ENCODE data around the gene CA12.

The CA12 gene

DNA sequence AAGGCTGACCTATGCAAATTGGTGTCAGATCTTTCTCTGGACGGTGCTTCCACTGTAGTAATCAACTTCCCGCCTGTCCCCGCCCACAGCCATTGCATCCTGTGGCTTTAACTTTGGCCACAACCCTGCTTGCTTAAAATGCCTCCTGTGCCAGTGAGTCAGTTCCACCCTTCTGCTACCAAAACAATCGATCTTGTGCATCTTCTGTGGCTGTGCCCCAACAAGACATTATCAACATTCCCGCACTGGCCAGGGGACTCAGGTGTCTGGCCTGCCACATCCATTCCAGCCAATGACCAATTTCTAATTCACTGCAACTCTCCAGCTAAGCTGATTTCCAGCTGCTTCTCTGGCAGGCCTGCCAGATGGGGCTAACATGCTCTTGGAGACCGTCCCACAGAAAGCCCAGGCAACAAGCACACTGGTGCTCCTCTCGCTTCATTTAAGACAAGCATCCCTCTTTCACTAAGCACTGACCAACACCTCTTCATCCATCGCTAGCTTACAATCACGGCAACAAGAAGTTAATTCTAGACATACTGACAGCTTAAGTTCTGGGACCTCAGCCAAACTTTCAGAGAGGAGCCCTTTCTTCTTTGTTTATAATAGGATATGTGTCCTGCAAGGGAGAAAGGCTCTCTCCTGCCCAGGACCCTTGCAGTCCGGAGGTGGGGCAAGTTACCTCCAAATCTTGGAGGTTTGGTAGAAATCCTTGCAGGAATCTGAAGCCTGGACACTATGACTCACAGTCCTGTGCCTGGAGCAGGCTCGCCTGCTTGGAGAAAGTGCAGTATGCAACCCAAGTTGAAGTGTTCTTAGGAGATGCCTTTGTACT lies 6.7 kb downstream of the CA12 start:
- peak; percentile 49 for DNase-seq

DNA sequence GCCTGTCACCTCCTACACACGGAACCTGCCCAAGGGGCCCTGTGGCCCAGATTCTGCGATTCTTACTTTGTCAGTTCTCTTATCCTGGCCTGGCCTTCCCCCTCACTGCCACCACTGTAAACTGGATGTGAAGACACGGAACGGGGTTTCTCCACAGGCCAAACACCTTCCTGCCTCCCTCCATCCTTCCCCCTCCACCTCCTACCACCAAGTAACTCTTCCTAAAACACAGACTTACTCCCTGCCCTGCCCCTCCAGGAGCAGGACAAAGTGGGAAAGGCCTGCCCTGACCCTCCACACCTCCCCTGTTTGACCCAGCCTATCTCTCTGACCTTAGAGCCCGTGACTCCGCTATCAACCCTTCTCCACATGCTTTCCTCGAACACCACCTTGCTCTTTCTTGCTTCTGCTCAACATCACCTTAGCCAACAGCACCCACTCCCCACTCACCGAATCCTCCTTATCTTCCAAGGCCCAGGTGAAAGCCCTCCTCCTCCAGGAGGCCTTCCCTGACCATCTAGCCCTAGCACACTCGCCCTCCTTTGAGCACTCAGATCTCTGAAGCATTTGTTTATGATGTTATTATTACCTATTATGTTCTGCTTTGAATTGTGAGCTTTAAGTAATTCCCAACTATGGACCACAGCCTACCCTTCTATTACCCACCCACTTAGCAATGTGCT lies 7.6 kb downstream of the CA12 start:
- no peak for DNase-seq

DNA sequence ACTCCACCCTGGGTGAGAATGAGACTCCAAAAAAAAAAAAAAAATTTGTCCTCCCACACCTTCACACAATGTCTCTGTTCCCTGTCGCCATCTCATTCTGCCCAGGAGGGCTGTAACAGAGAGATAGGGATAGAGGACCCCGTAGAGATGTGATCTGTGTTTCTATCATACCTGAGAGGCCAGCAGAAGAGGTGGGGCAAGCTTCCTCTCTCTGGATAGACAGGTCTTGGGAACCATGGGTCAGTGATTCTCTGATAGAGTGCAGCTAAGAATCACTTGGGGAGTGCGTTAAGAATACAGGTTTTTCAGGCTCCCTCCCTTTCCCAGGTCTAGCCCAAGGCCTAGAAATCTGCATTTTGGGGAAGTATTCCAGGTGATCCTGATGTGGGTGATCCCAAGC lies 8.3 kb downstream of the CA12 start:
- DNase-seq = no peak

DNA sequence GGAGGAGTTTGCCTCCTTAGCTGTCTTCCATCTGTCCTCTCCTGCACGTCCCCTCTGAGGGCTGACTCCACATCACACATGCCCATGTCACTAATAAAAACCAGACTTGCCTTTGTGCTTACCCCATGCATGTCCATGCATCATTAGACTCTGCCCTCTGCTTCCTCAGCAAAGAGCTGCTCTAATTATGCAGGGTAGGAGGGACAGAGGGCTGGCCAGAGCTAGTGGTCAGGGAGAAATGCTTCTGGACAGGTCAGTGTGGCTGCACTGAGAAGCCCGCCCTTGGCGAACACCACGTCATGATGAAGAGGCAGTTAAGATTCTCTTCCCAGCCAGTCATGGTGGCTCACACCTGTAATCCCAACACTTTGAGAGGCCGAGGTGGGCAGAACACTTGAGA lies 8.9 kb downstream of the CA12 start:
- DNase-seq = no peak

DNA sequence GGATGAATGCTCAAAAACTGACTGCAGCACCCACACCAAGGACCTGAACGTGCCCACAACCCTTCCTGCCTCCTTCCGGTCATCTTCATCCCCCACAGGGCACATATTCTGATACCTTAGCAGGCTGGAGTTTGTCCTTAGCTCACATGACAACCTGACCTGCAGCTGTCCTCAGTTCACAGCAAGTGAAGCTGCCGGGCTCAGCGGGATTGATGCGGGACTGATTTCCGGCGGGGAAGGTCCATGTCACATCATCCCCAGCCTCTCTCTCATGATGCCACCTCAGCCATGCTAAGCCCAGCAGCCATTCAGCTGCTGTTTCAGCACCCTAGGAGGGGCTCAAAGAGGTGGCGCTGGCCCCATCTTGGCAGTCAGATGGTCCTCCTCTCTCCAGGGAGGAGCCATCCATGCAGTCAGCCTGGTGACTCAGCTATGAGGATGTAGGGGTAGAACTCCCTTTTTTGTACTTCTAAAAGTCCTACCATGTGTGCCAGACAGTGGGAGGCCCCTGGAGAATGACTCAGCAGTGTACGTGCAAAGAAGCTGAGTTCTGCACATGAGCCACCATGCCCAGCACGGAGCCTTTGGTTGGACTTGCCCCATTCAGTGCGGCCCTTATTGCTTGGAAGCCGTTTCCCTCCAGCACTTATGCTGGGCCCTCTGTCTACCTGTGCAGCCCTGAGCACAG lies 9.5 kb downstream of the CA12 start:
- DNase-seq = peak; percentile 70

DNA sequence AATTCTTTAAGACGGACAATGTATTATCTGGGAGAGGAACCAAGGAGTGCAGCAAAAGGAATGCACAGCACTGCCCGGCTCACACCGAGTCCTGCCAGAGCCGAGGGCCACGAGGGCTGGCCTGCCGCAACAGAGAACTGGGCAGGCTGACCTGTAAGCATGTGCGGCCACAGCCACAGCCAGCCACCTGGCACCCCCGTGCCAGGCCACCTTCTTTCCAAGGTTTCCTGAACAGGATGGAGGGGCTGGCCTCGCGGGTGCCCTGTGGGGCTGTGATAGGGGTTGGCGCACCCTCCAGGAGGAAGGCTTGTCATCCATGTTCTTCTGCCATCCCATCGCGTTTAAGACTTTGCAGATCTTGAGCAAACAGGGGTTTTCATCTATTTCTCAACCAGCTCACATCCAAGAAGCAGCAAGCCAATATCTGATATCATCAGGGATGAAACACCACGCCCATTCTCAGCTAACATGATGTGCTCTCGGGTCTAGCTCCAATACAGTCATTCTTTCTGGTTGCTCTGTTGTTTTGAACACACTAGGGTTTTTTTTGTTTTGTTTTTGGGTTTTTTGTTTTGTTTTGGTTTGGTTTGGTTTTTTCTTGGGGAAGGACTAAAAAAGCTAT lies 10.2 kb downstream of the CA12 start:
- no peak for DNase-seq

DNA sequence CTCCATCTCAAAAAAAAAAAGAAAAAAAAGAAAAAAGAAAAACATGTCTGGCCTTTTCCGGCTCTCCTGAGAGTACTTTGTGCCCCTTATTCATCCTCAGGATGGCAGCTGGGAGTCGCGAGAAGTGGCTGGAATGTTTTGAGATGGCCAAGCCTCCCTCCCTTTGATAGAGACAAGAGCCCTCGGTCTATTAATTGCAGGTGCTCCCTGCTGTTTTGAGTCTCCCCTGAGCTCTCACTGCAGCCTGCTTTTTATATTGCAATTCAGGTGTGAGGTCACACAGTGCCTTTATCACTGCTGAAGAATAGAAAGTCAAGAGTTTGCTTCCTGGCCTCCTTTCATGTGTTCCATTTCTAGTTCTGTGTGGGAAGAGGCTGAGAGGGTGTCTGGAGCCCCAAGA lies 10.9 kb downstream of the CA12 start:
- DNase-seq = no peak

DNA sequence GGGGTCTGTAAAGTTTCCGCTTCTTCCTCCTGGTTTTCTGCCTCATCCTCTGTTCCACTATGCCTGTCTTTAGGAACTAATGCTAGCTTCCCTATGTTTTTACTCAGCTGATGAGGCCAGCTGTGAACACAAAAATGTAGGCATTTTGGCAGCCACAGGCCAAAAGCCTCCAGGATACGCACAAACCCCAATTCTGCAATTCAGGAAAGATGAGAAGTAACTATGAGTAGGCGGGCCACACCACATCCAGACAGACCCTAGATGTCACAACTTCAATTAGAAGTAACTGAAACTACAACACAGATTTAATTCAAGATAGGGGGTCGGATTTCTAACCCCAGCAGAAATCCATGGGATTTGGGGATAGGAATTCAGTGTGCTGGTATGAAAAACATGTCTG lies 11.9 kb downstream of the CA12 start:
- DNase-seq = no peak

DNA sequence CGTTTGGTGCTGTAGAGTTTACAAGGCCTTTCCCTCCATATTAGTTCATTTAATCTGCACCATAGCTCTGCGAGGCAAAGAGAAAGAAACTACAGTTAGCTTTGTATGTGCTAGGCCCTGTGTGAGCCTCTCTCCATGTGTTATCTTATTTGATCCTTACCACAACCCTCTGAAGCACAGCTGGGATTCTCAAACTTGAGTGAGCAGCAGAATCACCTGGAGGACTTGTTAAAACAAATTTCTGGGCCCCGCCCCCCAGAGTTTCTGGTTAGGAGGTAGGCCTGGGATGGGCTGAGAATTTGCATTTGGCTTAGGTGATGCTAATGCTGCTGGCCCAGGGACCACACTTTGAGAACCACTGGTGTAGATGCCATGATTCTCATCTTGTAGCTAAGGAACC lies 12.3 kb downstream of the CA12 start:
- DNase-seq = no peak

DNA sequence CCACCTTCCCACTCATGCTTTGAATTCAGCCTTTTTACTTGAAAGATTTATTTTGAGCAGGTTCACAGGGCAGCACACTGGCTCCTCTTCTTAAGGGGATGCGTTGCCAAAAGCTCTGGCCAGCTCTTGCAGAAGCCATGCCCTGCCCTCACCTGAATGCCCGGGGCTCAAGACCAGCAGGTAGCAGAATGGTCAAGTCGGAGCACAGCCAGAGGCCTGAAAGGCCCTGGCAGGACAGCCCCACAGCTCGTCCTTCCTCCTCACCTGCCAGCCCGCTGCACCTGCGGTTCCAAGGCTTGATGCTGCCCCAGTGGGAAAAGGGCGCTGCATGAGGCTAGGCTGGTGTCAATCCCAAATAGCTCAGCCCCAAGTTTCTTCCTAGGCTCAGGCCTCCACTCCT lies 13.1 kb downstream of the CA12 start:
- no peak for DNase-seq

DNA sequence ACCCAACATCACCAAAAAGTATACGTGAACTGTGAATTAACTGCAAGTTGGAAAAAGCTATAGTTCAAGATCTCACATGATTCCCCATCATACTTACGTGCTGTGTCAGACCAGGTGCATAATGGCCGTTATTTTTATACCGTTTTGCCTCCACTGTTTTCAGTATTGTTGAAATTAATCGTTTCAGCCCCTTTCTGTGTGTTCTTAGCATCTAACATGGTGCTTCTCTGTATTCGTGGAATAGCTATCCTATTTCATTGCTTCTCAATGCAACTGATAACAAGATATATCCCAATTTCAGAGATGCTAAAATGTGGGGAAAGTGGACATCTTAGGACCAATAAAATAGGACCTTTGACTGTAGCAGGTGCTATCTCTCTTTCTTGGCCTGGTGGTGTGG lies 13.7 kb downstream of the CA12 start:
- DNase-seq = no peak

DNA sequence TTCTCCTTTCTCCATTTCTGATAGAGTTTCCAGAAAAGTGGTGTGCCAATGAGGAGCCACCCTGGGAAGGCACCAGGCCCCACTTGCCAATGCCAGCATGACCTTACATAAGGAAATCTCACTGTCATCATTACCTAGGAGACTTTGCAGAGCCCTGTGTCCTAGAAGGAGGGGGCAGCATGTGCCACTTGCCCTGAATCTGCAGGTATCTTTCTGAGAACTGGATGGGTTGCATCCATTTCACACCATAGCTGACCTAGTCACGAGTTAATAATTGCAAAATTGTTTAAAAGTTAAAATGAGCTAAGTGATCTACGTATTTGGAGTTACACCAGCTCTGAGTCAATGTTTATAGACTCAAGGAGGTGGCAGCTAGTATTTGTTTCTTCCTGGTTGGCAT lies 14.3 kb downstream of the CA12 start:
- no peak for DNase-seq

DNA sequence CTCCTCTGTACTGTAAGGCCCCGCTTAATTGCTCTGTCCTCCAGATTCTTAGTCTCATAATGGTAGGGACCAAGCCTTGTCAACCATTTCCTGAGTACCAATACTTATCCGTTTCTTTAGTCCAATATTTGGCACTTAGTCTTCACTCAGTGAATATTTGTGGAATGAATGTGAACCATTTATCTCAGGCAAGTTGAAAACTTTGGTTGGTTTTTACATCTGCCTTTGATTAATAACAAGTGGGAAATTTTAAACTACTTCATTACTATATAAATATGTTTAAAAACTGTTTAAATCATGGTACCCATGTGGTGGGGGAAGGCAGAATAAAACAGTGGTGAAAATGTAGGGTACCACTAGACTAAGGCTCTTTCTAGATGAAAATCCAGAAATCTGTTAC lies 15.2 kb downstream of the CA12 start:
- no peak for DNase-seq

DNA sequence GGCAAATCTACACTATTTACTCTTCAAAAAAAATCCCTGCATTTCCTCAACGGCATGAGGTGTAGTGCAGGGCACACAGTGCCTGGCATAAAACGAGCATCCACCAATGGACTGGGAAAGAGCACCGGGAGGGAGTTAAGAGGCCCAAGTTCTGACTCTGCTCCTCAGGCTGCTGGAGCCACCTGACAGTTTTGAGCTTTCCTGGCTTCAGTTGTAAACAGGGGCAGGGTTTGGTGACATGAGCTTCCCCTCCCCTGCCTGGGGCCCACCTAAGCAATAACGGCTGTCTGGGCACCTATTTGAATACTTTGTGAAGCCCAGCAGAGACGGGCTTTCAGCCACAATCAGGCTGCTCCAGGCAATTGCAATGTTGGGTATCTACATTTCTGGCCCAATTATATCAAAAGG lies 16.4 kb downstream of the CA12 start:
- no peak for DNase-seq

DNA sequence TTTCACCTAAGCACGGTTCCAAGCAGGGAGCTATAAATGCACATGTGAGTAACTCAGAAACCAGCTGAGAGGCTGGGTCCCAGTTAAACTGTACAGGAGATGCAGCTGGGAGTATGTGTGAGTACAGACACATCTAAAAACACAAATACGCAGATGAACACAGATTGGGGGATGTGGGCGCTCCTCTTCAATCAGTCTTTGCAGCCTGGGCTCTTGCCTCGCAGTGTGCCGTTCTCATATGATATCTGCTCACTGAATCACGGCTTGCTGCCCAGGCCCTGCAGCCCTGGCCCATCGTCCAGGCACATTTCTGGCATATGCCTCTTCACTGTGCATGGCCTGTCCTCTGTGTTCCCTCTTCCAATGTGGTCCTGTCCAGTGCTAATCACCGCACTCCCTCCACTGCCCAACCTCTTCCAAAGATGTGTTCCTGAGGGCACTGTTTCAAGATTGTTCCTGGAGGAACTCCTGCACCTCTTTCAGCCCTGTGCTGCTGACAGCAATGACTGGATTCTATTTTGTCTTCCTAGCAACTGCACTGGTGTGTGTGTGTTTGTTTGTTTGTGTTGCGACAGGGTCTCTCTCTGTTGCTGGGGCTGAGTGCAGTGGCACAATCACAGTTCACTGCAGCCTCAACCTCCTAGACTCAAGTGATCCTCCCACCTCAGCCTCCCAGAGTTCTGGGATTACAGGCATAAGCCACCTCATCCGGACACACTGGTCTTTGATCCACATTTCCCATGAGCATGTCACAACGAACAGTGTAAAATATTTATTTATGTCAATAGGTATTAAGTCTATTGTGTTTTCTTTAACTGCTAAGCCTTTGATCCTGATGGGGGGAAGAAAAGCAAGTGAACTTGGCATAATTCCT lies 17.0 kb downstream of the CA12 start:
- DNase-seq = no peak

DNA sequence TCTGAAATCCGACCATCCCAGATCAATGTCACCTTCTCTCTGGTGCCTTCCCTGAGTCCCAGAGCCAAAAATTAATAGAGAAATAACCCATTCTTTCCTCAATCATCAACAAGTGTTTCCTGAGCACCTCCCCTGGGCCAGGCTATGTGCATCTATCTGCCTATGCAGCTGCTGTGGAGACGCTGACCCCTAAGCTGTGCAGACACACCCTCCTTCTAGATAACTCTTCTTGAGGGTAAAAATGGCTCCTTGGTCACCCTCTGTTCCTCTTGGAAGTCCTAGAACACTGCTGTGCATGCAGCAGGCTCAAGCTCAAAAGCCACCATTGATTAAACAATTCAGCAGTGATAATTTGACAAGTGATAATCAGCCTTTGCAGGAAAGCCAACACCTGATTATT lies 18.4 kb downstream of the CA12 start:
- DNase-seq = no peak

DNA sequence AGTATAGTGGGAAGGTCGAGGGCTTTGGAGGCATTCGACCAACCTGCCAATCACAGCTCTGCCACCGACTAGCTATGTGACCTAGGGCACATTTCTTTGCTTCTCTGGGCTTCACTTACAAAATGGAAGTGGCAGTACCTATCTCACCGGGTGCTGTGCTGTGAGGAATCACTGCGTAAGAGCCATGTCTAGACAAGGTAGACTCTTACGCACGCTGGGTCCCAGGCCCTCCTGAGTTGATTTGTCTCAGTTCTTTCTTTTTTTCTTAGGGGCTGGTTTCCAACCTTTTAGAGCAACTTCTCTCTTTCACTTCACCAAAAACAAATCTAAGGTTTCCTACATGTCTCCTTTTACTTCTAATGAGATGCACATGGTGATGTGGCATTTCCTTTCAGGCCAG lies 18.8 kb downstream of the CA12 start:
- no peak for DNase-seq

DNA sequence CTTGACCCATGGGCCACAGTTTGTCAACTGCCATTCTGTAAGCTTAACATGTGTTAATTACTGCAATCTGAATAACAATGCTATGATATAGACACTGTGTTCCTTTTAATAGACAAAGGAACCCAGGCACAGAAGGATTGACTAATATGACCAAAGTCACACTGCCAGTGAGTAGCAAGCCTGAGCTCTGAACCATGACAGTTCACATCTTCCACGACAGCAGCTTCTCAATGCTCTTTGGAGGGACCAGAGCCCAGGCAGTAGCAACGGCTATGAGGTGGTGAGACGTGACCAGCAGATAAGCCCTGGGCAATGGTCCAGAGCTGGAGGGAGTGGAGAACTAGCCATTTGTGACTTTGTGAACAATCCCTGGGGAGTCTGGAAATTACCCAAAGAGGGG lies 19.4 kb downstream of the CA12 start:
- no peak for DNase-seq

DNA sequence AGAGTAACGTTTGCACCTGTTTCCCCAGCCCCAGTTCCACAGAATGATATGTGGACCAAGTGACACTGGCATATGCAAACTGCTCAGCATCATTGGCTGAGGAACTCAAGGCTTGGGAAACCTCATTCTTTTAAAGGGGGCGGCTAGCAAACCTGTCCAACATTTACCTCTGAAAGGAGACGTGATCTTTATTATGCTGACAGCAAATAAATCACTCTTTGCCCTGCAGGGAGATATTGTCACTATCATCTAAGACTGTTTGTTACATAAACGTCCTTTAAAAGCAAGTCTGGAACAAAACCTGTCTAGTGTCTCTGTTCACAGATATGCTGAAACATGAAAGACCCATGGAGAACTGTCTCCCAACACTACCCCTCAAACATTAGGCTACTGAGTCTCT lies 21.5 kb downstream of the CA12 start:
- no peak for DNase-seq

DNA sequence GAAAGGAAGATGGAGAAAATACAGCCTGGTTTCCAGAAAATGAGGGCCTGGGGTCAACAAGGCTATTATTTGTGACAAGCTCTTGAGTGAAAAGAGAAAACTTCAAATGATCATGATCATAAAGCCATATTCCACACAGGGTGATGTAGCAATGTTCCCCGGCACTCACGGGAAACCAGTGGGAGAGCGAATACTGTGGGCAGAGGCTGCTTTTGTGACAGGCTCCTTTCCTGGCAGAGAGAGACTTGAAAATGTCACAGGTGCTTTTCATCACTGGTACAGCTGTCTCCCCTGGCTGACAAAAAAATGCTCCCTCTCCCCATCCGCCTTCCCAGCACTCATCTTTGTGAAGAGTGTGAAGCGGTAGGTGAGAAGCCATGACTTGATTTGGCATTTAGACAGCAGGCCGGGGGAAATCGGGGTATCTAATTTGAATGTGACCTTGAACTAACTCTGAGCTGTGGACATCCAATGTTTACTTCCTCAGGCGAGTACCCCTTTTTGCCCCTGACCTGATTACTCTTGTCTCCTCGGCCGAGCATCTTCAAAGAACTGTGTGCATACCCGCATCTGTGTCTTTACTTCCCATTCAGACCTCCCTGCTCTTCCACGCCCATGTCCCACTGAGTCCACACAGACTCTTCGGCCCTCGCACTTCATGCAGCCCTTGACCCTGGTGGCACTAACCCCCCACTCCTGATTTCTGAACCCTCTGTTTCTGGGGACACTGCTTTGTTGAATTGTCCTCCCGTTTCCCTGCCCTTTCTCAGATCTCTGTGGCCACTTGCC lies 23.2 kb downstream of the CA12 start:
- DNase-seq = no peak

DNA sequence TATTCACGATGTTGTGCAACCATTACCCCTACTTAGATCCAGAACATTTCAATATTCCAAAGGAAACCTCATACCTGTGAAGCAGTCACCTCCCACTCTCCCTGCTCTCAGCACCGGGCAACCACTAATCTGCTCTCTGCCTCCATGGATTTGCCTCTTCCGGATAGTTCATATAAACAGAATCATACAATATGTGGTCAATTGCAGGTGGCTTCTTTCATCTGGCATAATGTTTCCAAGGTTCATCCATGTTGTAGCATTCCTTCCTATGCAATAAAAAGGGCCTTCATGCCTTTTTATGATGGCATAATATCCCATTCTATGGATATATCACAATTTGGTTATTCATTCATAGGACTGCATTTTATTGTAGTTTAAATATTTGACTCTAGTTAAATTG lies 23.9 kb downstream of the CA12 start:
- DNase-seq = no peak

DNA sequence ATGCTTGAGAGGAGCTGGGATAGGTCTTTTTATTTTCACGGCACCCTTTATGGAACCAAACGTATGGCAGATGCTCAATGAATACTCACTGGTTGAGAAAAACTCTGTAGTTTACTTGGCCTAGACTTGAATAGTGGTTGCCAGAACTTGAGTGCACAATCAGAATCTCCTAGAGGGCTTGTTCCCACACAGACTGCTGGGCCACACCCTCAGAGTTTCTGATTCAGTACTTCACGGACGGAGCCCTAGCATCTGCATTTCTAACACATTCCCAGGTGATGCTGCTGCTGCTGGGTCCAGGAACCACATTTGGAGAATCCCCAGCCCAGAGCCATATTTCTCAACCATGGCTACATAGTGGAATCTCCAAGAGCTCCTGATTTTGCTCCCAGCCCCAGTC lies 24.6 kb downstream of the CA12 start:
- no peak for DNase-seq
